ENCODE measurements around the gene CCDC141. TPM values are rescaled to one million over a fixed set of nuclear protein-coding genes. Genes with fewer than 3 reads are reported as not detected.
"Not testable (repeated sequence)": the region's sequence is repeated elsewhere in the genome, so short reads cannot be mapped to it uniquely, and the experiment has no call there.

Gene CCDC141
- total RNA-seq, 1 experiment from 2014 or later: 0.02 TPM

GRCh38 chr2:179036353-179036905, 13.5 kb downstream of the CCDC141 start:
- no peak for DNase-seq (ENCODE audit: low spot score)

GRCh38 chr2:179031731-179032408, 18.1 kb downstream of the CCDC141 start:
- no peak for DNase-seq (ENCODE audit: low spot score)

DNA sequence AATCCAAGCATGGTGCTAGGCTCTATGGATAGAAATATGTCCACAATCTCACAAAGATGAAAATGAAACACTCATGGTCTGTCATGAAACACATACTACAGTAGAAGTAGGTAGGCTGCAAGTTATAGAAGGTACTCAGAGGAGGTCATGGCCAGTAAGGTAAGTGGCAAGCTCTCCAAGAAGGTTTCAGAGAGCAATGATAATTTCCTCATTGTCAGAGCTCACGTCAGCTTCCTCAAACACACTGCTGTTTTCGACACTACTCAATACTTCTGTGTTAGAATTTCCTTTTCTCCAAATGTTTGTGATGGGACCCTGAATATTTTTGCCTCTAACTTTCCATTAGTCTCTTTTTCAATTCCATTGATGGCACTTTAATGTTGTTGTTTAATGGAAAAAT, 25.5 kb downstream of the CCDC141 start:
- DNase-seq (ENCODE audit: low spot score): no peak

- DNase-seq (ENCODE audit: low spot score): no peak
These were observed 27.3 kb downstream of the CCDC141 start for GRCh38 chr2:179022685-179023084.

- no peak for DNase-seq (ENCODE audit: low spot score)
These were observed 28.7 kb downstream of the CCDC141 start for GRCh38 chr2:179021258-179021657.

DNA sequence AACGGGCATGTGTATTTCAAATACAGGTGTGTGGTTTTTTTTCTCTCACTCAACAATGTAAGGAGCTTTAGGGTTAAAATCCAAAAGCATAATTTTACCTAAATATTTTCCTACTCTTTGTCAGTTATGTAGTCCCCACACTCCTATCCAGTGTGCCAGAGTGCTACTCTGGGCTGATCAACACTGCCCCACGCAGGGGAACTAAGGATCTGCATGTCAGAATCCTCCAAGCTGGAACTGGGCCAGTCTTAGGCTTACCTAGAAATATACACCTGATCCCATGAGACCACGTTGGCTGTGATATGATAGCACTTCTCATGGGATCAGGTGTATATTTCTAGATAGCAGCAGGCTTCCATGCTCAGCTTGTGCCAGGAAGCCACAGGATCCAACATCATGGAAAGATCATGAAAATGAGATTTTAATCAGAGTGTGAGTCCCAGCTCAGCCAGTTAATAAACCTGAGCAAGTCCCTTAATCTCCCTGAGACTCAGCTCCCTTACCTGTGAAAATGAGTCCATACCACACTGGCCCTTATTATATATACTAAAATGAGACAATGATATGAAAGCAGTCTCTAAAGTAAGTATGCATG, 29.7 kb downstream of the CCDC141 start:
- no peak for DNase-seq (ENCODE audit: low spot score)

DNA sequence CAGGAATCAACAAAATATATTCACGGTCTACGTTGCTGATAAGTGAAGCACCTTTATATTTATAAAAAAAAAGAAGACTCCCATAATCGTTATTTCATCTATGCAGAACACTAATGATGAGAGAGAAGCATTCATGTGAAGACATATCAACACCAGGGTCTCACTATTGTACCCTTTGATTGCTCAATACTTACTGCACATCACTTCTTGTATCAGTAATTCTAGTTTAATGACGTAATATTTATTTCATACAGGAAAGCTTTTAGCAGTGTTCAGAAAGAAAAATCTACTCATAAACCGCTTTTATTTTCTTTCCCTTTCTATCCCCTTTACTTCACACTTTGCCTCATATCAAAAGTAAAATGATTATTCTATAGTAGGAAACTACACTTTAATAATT, 30.7 kb downstream of the CCDC141 start:
- no peak for DNase-seq (ENCODE audit: low spot score)

GRCh38 chr2:179017773-179018357, 32.1 kb downstream of the CCDC141 start:
- DNase-seq (ENCODE audit: low spot score): no peak

GRCh38 chr2:179014189-179014588, 35.7 kb downstream of the CCDC141 start:
- not testable (repeated sequence) for DNase-seq (ENCODE audit: low spot score)

DNA sequence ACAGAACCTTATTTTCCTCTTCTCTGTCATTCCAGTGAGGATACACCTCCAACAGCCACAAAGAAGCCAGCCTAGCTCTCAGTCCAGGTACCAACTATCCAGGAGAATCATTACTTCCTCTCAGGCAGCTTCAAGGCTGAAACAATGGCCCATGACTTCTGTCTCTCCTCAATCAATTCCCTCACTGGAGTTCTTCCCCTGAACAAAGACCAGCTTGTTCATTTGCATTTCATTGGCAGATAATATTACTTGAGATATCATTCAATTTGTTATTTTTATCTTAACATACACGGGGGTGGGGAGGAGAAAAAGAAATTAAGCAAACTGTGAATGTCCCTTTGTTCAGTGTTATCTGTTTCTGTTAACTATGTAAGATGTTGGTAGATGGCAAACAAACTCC, 44.0 kb downstream of the CCDC141 start:
- no peak for DNase-seq (ENCODE audit: low spot score)

GRCh38 chr2:178999476-178999875, 50.5 kb downstream of the CCDC141 start:
- no peak for DNase-seq (ENCODE audit: low spot score)

GRCh38 chr2:178998539-178998938, 51.4 kb downstream of the CCDC141 start:
- DNase-seq (ENCODE audit: low spot score): no peak

- no peak for DNase-seq (ENCODE audit: low spot score)
These were observed 52.5 kb downstream of the CCDC141 start for GRCh38 chr2:178997477-178997876.

- DNase-seq (ENCODE audit: low spot score): no peak
These were observed 52.9 kb downstream of the CCDC141 start for GRCh38 chr2:178997067-178997466.

GRCh38 chr2:178994264-178994663, 55.7 kb downstream of the CCDC141 start:
- no peak for DNase-seq (ENCODE audit: low spot score)

DNA sequence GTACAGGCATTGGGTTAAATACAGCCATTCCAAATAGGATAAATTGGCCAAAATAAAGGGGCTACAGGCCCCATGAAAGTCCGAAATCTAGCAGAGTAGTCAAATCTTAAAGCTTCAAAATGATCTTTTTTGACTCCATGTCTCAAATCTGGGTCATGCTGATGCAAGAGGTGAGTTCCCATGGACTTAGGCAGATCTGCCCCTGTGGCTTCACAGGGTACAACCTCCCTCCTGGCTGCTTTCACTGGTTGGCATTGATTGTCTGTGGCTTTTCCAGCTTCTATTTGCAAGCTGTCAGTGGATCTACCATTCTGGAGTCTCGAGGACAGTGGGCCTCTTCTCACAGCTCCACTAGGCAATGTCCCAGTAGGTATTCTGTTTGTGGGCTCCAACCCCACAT, 56.1 kb downstream of the CCDC141 start:
- no peak for DNase-seq (ENCODE audit: low spot score)

DNA sequence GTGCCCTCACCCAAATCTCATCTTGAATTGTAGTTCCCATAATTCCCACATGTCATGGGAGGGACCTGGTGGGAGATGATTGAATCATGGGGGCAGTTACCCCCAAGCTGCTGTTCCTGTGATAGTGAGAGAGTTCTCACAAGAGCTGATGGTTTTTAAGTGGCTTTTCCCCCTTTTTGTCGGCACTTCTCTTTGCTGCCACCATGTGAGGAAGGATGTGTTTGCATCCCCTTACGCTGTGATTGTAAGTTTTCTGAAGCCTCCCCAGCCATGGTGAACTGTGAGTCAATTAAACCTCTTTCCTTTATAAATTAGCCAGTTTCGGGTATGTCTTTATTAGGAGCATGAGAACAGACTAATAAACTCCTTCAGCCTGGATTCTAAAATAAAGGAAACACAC, 57.2 kb downstream of the CCDC141 start:
- not testable (repeated sequence) for DNase-seq (ENCODE audit: low spot score)

GRCh38 chr2:178990533-178991241, 59.2 kb downstream of the CCDC141 start:
- no peak for DNase-seq (ENCODE audit: low spot score)

DNA sequence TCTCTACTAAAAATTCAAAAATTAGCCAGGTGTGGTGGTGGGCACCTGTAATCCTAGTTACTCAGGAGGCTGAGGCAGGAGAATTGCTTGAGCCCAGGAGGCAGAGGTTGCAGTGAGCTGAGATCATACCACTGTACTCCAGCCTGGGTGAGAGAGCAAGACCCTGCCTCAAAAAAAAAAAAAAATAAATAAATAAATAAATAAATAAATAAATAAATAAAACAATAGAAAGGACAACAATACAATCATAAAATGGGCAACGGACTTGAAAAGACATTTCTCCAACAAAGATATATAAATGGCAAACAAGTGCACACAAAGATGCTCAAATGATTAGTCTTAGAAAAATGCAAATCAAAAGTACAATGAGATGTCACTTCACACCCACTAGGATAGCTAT, 60.5 kb downstream of the CCDC141 start:
- not testable (repeated sequence) for DNase-seq (ENCODE audit: low spot score)

GRCh38 chr2:178982652-178983051, 67.3 kb downstream of the CCDC141 start:
- DNase-seq (ENCODE audit: low spot score): not testable (repeated sequence)

- no peak for DNase-seq (ENCODE audit: low spot score)
These were observed 69.1 kb downstream of the CCDC141 start for GRCh38 chr2:178980815-178981214.

GRCh38 chr2:178978667-178979066, 71.3 kb downstream of the CCDC141 start:
- DNase-seq (ENCODE audit: low spot score): no peak
